Body of pancreas (tissue), 4 donors: Measurements from ENCODE around the gene IL5RA. TPM values are rescaled to one million over a fixed set of nuclear protein-coding genes. Genes with fewer than 3 reads are reported as not detected.

Experiments
- ATAC-seq: fragments of 150-250 bp; one replicate; pipeline ENCODE4 v1.9.1; 2016
- DNase-seq, 4 donors: peaks; one replicate each; pipeline ENCODE4 v3.0.0-alpha.2; 2019
- H3K27ac ChIP-seq, 4 donors: fragments of 200-600 bp; sonication (generic); 1 replicate in 3 of 4; 2 replicates in 1 of 4; pipeline versions ENCODE4 v1.5.1 to v1.6.1; 2016 to 2019; ENCODE audit warnings: mild to moderate bottlenecking in 1 of 4, mixed read lengths in 1 of 4, moderate library complexity in 1 of 4
- H3K27me3 ChIP-seq, 2 donors: fragments of 200-600 bp; sonication (generic); one replicate each; pipeline ENCODE4 v1.6.0; 2016; ENCODE audit warnings: mild to moderate bottlenecking in 1 of 2
- H3K36me3 ChIP-seq, 2 donors: fragments of 200-600 bp; sonication (generic); replicated peaks in 1 of 2; 2 replicates each; pipeline ENCODE4 v1.5.1; 2016; ENCODE audit warnings: low read depth in 2 of 2; ENCODE audit not compliant: insufficient read depth in 1 of 2
- H3K4me1 ChIP-seq: fragments of 200-600 bp; sonication (generic); one replicate; pipeline ENCODE4 v1.6.0; 2016
- H3K4me3 ChIP-seq, 2 donors: fragments of 200-600 bp; sonication (generic); 1 replicate in 1 of 2; 2 replicates in 1 of 2; pipeline ENCODE4 v1.5.1; 2016 to 2019
- H3K9me3 ChIP-seq, 3 donors: fragments of 200-600 bp; sonication (generic); 1 replicate in 2 of 3; 2 replicates in 1 of 3; pipeline ENCODE4 v1.5.1; 2016
- CTCF ChIP-seq, 7 experiments: fragments of 450-650 bp in 4 of 7; fragments of 200-600 bp in 3 of 7; sonication (generic) in 3 of 7; IDR thresholded peaks; one replicate each; pipeline ENCODE4 v1.5.1; 2016 to 2019; ENCODE audit warnings: antibody characterized with exemption in 7 of 7
- POLR2A ChIP-seq, 3 donors: fragments of 450-650 bp; IDR thresholded peaks; one replicate each; pipeline ENCODE4 v1.6.1; 2016; ENCODE audit warnings: antibody characterized with exemption in 3 of 3, mild to moderate bottlenecking in 2 of 3
- WGBS, 2 donors: methylation state at CpG; one replicate each; pipeline ENCODE4 v1.1.5; 2017; 5-methylcytosine and 5-hydroxymethylcytosine counted together
- intact Hi-C: fragments of 100-400 bp; cut with DNase I; formaldehyde crosslinking; loops from one replicate; pipeline ENCODE4 v1.15.1; 2023
- total RNA-seq, 2 donors: library from RNA; depleted of rRNA; stranded (reverse); fragments of >200 nt; gene quantifications; one replicate each; pipeline ENCODE4 v1.1.0, GENCODE V29; 2016

IL5RA gene
- total RNA-seq, 2 donors from 2014 or later, result not detected

GRCh38 chr3:3087716-3088465 lies 22.3 kb downstream of the IL5RA start:
- Histone ChIP-seq H3K27me3 (no peaks in the 10 kb centered on the region), H3K4me3 (no peak overlapping the region), H3K36me3 (no peaks in the 10 kb centered on the region), H3K4me1 (no peaks in the 10 kb centered on the region), H3K9me3 (no peaks in the 10 kb centered on the region), H3K27ac (no peak overlapping the region)
- ATAC-seq (no peak), DNase-seq (no peak)
- intact Hi-C loops, result no loop called here
- 60 to 64% methylated on average over 7 of the region's 7 CpGs for WGBS, 2 donors
- TF ChIP-seq POLR2A (IDR thresholded peaks at IDR 0.05), result no peak
- no peak for TF ChIP-seq CTCF (IDR thresholded peaks at IDR 0.05)

GRCh38 chr3:3087279-3087678 lies 22.9 kb downstream of the IL5RA start:
- H3K36me3 ChIP-seq, result no peaks in the 10 kb centered on the region
- DNase-seq (no peak), ATAC-seq (no peak)
- intact Hi-C loops, result no loop called here
- H3K27ac ChIP-seq, result no peak overlapping the region
- no peaks in the 10 kb centered on the region for H3K4me1 ChIP-seq
- no peaks in the 10 kb centered on the region for H3K27me3 ChIP-seq
- no peaks in the 10 kb centered on the region for H3K9me3 ChIP-seq
- H3K4me3 ChIP-seq, result no peak overlapping the region
- no peak for TF ChIP-seq POLR2A (IDR thresholded peaks at IDR 0.05)
- TF ChIP-seq CTCF (IDR thresholded peaks at IDR 0.05), result no peak

GRCh38 chr3:3086239-3086638 lies 23.9 kb downstream of the IL5RA start:
- 56 to 68% methylated on average over 6 of the region's 6 CpGs for WGBS, 2 donors
- no peak overlapping the region for H3K4me3 ChIP-seq
- H3K27ac ChIP-seq, result no peak overlapping the region
- TF ChIP-seq POLR2A (IDR thresholded peaks at IDR 0.05) (no peak), CTCF (IDR thresholded peaks at IDR 0.05) (no peak)
- H3K4me1 ChIP-seq, result no peaks in the 10 kb centered on the region
- H3K27me3 ChIP-seq, result no peaks in the 10 kb centered on the region
- intact Hi-C loops, result no loop called here
- H3K9me3 ChIP-seq, result no peaks in the 10 kb centered on the region
- DNase-seq (no peak), ATAC-seq (no peak)
- no peaks in the 10 kb centered on the region for H3K36me3 ChIP-seq

DNA sequence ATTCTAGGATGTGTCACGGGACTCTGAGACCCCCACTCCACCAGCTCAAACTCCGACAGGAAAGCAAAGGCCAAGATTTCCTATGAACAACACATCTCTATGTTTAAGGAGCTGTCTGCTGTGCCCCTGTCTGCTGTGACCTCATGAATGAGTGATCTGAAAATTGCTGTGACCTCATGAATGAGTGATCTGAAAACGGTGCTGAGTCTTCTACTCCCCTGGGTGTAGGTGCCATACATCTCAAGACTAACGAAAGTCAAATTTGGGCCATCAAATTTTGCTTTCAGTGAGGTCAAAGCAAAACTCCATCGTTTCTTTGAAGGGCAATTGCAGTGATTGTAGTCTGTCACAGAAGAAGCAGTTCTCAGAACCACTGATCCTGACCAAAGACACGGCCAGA lies 24.4 kb downstream of the IL5RA start:
- WGBS, 2 donors, result 57 to 65% methylated on average over 6 of the region's 6 CpGs
- H3K27me3 ChIP-seq, result no peaks in the 10 kb centered on the region
- no peak overlapping the region for H3K27ac ChIP-seq
- no peak overlapping the region for H3K4me3 ChIP-seq
- ATAC-seq, result no peak
- DNase-seq, result no peak
- no peaks in the 10 kb centered on the region for H3K4me1 ChIP-seq
- no peaks in the 10 kb centered on the region for H3K9me3 ChIP-seq
- no peaks in the 10 kb centered on the region for H3K36me3 ChIP-seq
- TF ChIP-seq POLR2A (IDR thresholded peaks at IDR 0.05) (no peak), CTCF (IDR thresholded peaks at IDR 0.05) (no peak)
- intact Hi-C loops, result no loop called here

DNA sequence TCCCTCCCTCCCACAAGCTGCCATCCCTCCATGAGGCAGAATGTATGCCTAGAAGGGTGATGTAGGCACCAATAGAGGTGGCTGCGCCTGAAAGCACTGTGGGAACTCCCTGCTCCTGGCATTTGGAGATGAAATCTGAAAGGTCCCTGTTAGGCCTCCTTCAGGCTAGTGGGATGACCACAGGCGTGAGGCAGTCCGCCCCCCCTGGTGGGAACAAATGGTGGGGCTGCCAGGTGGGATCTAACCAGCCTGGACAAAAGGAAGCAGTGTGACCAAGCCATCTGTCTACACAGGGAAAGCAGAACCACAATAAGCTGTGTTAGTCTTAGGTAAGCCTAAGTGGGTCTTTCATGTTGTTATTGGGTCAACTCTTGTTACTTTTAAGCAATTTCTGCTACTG lies 25.3 kb downstream of the IL5RA start:
- H3K4me3 ChIP-seq, result no peak overlapping the region
- no peaks in the 10 kb centered on the region for H3K36me3 ChIP-seq
- H3K4me1 ChIP-seq, result no peaks in the 10 kb centered on the region
- ATAC-seq (no peak), DNase-seq (no peak)
- WGBS, 2 donors, result 59 to 68% methylated on average over 3 of the region's 3 CpGs
- H3K27ac ChIP-seq, result no peak overlapping the region
- no peaks in the 10 kb centered on the region for H3K9me3 ChIP-seq
- TF ChIP-seq POLR2A (IDR thresholded peaks at IDR 0.05) (no peak), CTCF (IDR thresholded peaks at IDR 0.05) (no peak)
- intact Hi-C loops, result no loop called here
- no peaks in the 10 kb centered on the region for H3K27me3 ChIP-seq
